Left lobe of liver (tissue), 2 donors: ENCODE measurements around the gene ENTR1. TPM values are rescaled to one million over a fixed set of nuclear protein-coding genes. Genes with fewer than 3 reads are reported as not detected.
A peak's percentile ranks its signal among the peaks of the same experiment; 100 is the strongest.

Experiments used
- ATAC-seq: fragments of 200-7000 bp; cut with Tn5 transposase; one replicate; pipeline ENCODE4 v1.9.1; 2020; ENCODE audit warnings: mild to moderate bottlenecking, moderate library complexity
- DNase-seq: peaks from one replicate; pipeline ENCODE4 v3.0.0-alpha.2; 2020; ENCODE audit warnings: low spot score
- total RNA-seq: library from RNA; stranded (reverse); gene quantifications from one replicate; pipeline ENCODE4 v1.2.1, GENCODE V29; 2021
- donor health status: DM: no; HTN: no; CAD: no; lungs with moderate emphysema.
- donor health status: DM: no; HTN: yes; CAD: no.

The ENTR1 gene
- total RNA-seq, 1 donor from 2014 or later = 39.5 TPM

DNA sequence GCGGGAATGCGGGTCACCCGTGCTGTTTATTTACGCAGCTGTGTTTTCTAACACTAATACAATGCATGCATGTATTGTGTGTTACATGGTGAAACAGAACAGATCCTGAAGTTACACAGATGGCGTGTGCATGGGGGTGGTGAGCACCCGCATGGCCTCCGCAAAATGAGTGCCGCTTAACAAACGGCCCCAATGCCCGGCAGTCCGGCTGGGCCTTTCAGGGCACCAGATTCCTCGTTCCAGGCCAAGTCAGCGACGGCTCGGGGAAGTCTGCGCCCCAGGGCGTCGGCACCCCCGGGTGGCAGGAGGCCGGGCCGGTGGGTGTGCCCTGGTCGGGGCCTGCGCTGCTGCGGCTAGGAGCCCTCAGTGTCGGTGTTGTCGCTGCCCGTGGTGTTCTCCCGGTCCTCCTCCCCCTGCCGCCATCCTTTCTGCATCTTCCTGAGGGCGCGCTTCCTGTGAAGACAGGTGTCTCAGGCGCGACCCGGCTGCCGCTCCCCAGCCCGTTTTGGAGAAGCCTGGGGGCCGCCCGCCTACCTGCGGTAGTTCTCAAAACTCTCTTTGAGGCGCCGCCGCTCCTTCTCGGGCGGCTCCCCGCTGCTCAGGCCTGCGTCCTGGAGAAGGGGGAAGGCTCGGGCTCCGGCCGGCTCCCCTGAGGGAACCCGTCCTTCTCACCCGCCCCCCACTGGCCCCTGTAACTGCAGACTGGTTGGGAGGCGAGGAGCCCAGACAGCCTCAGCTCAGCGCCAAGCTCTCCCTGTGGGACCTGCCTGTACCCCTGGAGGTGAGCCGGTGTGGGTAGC lies 46.3 kb downstream of the ENTR1 start:
- ATAC-seq (no peak), DNase-seq (no peak)

GRCh38 chr9:136363106-136363948 lies 47.1 kb downstream of the ENTR1 start, which contains the start of gene DNLZ:
TSS of gene DNLZ (minus strand) at chr9:136363744. CDS start at chr9:136363714, 30 bp downstream.
- DNase-seq (peak; percentile 97), ATAC-seq (peak; percentile 93)

GRCh38 chr9:136362450-136362784 lies 48.0 kb downstream of the ENTR1 start:
- DNase-seq (no peak), ATAC-seq (no peak)

DNA sequence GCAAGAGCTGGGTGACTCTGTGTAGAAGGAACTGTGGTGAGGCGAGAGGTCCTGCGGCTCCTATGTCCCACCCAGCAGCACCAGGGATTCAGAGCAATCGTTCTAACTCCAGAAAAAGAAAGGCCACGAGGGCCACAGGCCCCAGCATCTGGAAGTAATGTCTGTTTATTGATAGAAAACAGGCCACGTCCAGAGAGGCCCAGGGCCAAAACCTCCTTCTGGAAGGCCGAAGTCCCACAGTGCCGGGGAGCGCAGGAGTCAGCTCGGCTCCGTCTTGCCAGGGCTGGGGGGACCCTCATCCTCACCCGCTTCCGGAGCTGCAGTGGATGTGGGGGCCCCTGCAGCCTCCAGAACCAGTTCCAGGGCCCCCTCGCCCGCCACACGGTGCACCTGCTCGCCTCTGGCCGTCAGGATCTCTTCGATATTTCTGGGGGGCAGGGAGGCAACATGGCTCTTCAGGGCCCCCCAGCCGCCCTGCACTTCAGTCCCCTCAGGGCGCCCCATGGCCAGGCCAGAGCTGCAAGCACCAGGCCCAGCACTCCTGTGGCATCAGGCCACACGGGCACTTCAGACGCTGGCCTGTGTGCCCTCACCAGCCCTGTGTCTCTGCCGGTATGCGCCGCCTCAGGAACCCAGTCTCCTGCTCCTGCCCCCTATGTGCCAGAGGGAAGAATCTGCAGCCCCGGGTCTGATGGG lies 48.5 kb downstream of the ENTR1 start:
- DNase-seq (no peak), ATAC-seq (no peak)

DNA sequence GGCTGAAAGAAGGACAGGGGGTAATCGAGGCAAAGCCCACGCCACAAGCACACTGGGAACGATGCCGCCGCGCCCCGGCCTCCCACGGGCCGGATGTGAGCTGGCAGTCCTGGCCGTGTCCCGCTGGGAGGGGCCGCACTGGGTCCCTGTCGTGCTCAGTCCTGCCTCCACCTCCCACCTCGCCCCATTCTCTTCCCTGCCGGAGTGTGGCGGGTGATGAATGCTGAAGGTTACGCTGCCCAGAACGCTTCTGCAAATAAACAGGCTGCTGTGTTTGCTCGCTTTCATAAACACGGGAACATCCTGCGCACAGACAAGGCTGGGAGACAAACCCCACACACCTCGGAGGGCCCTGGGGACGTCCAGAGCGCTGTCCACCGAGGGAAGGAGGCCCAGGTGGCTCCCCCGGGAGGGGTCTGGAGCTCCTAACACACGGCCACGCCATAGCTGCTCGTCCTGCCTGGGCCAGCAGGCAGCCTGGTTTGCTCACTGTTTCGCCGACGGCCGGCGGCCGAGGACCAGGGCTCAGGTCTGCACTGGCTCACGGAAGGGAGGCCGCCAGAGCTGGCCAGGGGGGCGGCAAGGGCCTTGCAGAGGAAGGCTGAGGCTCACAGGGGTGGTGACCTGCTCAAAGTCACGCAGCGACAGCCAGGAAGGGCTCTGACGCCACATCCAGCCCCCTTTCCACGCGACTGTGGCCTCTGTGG lies 49.2 kb downstream of the ENTR1 start:
- DNase-seq (no peak), ATAC-seq (no peak)

GRCh38 chr9:136359774-136360718 lies 50.4 kb downstream of the ENTR1 start:
- DNase-seq (no peak), ATAC-seq (no peak)

DNA sequence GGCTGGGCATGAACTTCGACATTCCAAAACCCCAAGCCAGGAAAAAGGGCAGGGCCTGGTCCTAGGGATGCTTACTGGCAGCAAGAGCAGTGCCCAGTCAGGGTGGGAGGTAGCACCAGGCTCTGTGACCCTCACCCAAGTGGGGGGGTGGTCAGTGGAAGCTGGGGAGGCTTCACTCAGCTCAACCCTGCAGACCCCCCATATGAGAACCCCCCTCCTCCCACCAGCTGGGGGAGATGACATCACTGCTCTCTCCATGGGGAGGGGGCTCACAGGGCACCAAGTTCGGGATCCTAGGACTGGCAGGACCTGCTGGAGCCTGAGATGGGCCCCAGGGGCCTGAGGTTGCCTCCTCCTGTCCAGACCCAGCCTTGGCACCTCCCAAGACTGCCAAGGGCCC lies 51.5 kb downstream of the ENTR1 start:
- ATAC-seq (no peak), DNase-seq (no peak)

GRCh38 chr9:136358016-136358415 lies 52.4 kb downstream of the ENTR1 start:
- ATAC-seq (no peak), DNase-seq (no peak)

GRCh38 chr9:136357202-136357725 lies 53.1 kb downstream of the ENTR1 start:
- ATAC-seq (no peak), DNase-seq (no peak)

- DNase-seq = no peak
These were observed 54.5 kb downstream of the ENTR1 start for GRCh38 chr9:136355616-136356557.

DNA sequence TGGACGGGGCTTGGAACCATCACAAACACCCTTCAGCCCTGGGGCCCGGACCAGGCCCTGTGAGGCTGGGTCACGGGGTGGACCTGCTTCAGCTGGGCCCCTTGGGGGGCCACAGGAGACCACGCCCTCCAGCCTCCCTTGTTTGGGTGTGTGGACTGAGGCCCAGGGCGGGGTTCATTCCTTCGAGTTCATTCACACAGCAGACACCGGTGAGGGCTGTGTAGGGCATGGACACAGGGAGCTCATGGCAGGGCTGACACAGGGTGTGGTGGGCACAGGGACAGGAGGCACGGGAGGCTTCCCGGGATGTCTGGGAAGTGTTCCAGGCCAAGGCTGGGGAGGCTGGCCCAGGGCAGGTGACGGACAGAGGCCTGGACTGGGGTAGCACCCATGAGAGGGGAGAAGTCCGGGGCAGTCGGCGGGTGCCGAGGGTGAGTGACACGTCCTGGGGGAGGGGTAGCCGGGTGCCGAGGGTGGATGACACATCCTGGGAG lies 55.8 kb downstream of the ENTR1 start:
- peak; percentile 63 for ATAC-seq
- no peak for DNase-seq

More at GRCh38 chr9:136355616-136356557, 54.5 kb downstream of the ENTR1 start:
- ATAC-seq = no peak

DNA sequence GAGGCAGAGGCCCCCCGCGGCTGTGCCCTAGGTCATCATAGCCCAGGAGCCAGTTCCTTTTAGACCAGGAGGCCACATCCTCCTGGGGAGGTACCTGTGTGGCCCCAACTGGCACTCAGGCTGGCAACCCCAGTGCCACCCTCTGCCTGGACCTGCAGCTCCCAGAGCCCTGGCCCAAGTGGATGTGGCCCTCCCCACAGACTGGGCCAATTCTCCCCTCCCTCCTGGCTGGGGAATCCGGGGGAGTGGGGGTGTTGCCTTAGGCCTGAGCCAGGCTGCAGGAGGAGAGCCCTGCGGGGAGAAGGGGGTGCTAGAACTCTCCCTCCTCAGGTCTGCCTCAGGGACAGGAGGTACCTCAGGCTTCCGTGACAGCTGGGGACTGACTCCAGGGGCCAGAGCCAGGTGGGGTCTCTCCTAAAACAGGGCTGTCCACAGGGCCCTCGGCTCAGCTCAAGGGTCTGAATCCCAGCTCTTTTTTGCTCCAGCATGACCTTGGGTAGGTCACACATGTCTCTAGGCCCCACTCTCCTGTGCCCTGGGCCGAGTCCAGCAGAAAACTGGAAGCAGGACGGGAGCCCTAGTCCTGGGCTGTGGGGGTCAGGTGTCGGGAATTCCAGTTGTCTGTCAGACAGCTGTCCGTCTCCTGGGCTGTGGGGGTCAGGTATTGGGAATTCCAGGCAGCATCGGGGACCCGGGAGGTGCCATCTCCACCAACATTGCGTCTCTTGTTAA lies 56.5 kb downstream of the ENTR1 start:
- ATAC-seq = no peak

DNA sequence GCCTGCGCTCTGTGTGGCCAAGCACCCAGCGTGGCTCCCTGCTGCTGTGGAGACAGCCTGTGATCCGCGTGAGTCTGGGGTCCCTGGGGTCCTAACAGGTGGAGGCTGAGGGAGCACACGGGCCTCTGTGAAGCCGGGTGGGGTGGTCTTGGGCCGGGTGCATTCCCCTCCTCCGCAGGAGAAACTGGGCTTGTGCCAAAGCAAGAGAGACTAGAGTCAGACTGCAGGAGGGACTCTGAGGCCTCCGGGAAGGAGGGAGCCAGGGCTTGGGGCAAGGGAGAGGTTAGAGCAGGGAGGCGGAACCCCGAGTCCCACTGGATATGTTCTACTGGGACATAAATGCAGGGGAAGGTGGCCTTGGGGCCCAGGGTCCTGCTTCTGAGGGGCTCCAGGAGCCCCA lies 57.3 kb downstream of the ENTR1 start:
- ATAC-seq (no peak), DNase-seq (no peak)

More for the DNA sequence above, 56.5 kb downstream of the ENTR1 start:
- no peak for DNase-seq

- ATAC-seq (no peak), DNase-seq (no peak)
These were observed 57.7 kb downstream of the ENTR1 start for GRCh38 chr9:136352682-136353081.
